ENCODE data around the gene CHN2.

GRCh38 chr7:29398011-29398410 lies 203.4 kb downstream of the CHN2 start:
- TF ChIP-seq EZH2phosphoT487 (IDR thresholded peaks at IDR 0.05; ENCODE audit: borderline replicate concordance) (no peak), MAX (IDR thresholded peaks at IDR 0.05) (no peak), POLR2A (IDR thresholded peaks at IDR 0.05; ENCODE audit: borderline replicate concordance, extremely low read depth, insufficient read depth, insufficient read length) (no peak), CEBPB (IDR thresholded peaks at IDR 0.05; ENCODE audit: low read depth) (no peak)

All from HCT116 (cell line).